GM12878 (cell line): ENCODE results near the gene AP4B1. TPM values are rescaled to one million over a fixed set of nuclear protein-coding genes. Genes with fewer than 3 reads are reported as not detected.

Source experiments
- EED ChIP-seq: sonication (generic); IDR thresholded peaks from 2 replicates; pipeline ENCODE4 v1.6.1; 2016; ENCODE audit warnings: antibody characterized with exemption, low read depth
- EGR1 ChIP-seq, 2 experiments: IDR thresholded peaks; 1 replicate in 1 of 2; 2 replicates in 1 of 2; pipeline ENCODE4 v1.6.1; 2011 to 2012; ENCODE audit warnings: low read depth in 2 of 2, low read length in 2 of 2, borderline replicate concordance in 1 of 2, mild to moderate bottlenecking in 1 of 2, moderate library complexity in 1 of 2
- EZH2 ChIP-seq: IDR thresholded peaks from 2 replicates; pipeline ENCODE4 v1.6.1; 2012; ENCODE audit warnings: low read depth, mild to moderate bottlenecking, control low read depth, inconsistent platforms, low read length, borderline replicate concordance; ENCODE audit not compliant: control insufficient read depth
- HDAC6 ChIP-seq: fragments of 200-600 bp; sonication (generic); IDR thresholded peaks from one replicate; pipeline ENCODE4 v1.8.0; 2017; ENCODE audit warnings: antibody characterized with exemption; ENCODE audit not compliant: unreplicated experiment
- MEF2A ChIP-seq: IDR thresholded peaks from 2 replicates; pipeline ENCODE4 v1.6.1; 2011; ENCODE audit warnings: low read depth, mild to moderate bottlenecking, low read length, moderate library complexity; ENCODE audit not compliant: insufficient read depth
- MTA2 ChIP-seq: fragments of 450-650 bp; IDR thresholded peaks from 2 replicates; pipeline ENCODE4 v1.6.1; 2016; ENCODE audit warnings: low read depth, mild to moderate bottlenecking, moderate library complexity
- MXI1 ChIP-seq: fragments of 150-350 bp; IDR thresholded peaks from 2 replicates; pipeline ENCODE4 v1.6.1; 2011; ENCODE audit warnings: low read depth, mild to moderate bottlenecking, inconsistent platforms, low read length, improper control_type of control experiment
- NFXL1 ChIP-seq: fragments of 450-650 bp; IDR thresholded peaks from 2 replicates; pipeline ENCODE4 v1.6.1; 2017; ENCODE audit warnings: antibody characterized with exemption, mild to moderate bottlenecking, borderline replicate concordance
- NR2F1 ChIP-seq: fragments of 450-650 bp; conservative IDR thresholded peaks from 2 replicates; pipeline ENCODE4 v1.6.1; 2017; ENCODE audit warnings: mild to moderate bottlenecking
- RFX5 ChIP-seq: IDR thresholded peaks from 2 replicates; pipeline ENCODE4 v1.6.1; 2011; ENCODE audit warnings: low read depth, low read length, improper control_type of control experiment
- SMAD1 ChIP-seq: fragments of 450-650 bp; IDR thresholded peaks from 2 replicates; pipeline ENCODE4 v1.6.1; 2018; ENCODE audit warnings: mild to moderate bottlenecking, low read depth; ENCODE audit not compliant: partially characterized antibody
- SREBF1 ChIP-seq: IDR thresholded peaks from 2 replicates; pipeline ENCODE4 v1.6.1; 2012; ENCODE audit warnings: mild to moderate bottlenecking, low read length
- SUPT20H ChIP-seq: IDR thresholded peaks from 2 replicates; pipeline ENCODE4 v1.6.1; 2011; ENCODE audit warnings: low read depth, mild to moderate bottlenecking, low read length, moderate library complexity, borderline replicate concordance; ENCODE audit not compliant: control insufficient read depth
- TAF1 ChIP-seq: IDR thresholded peaks from 2 replicates; pipeline ENCODE4 v1.6.1; 2011; ENCODE audit warnings: mild to moderate bottlenecking, low read depth, low read length, borderline replicate concordance
- YBX1 ChIP-seq: fragments of 450-650 bp; IDR thresholded peaks from 2 replicates; pipeline ENCODE4 v1.6.1; 2016; ENCODE audit warnings: antibody characterized with exemption
- ZNF217 ChIP-seq: fragments of 450-650 bp; IDR thresholded peaks from 2 replicates; pipeline ENCODE4 v1.6.1; 2017; ENCODE audit warnings: antibody characterized with exemption, mild to moderate bottlenecking
- ZNF24 ChIP-seq: fragments of 450-650 bp; IDR thresholded peaks from 2 replicates; pipeline ENCODE4 v1.6.1; 2017; ENCODE audit warnings: antibody characterized with exemption, mild to moderate bottlenecking
- polyA plus RNA-seq, 11 experiments: library from polyadenylated mRNA; depleted of rRNA in 4 of 11; unstranded in 6 of 11; stranded (reverse) in 5 of 11; fragments of >200 nt; fragmentation: Nextera tagmentation in 4 of 11; fragmentation: Illumina TruSeq in 1 of 11; extraction: Ambion mirVana in 4 of 11; extraction: Trizol in 1 of 11; gene quantifications; 1 replicate in 1 of 11; 2 replicates in 10 of 11; pipeline versions ENCODE4 v1.2.1 to v1.2.3, GENCODE V29; 2011 to 2016; ENCODE audit warnings: inconsistent platforms in 2 of 11, missing spikeins in 2 of 11, low read depth in 1 of 11
- total RNA-seq, 4 experiments: library from RNA; depleted of rRNA in 3 of 4; stranded (reverse); fragments of >200 nt in 3 of 4; fragmentation: Illumina TruSeq in 1 of 4; extraction: Trizol in 1 of 4; gene quantifications; 2 replicates each; pipeline versions ENCODE4 v1.2.1 to v1.2.3, GENCODE V29; 2013 to 2021
- TF ChIP-seq, protein P1 (sequence below): fragments of 450-650 bp; conservative IDR thresholded peaks from 2 replicates; pipeline ENCODE4 v1.6.1; 2017; ENCODE audit warnings: mild to moderate bottlenecking, moderate library complexity
- TF ChIP-seq, protein P2 (sequence below): fragments of 450-650 bp; IDR thresholded peaks from 2 replicates; pipeline ENCODE4 v1.6.1; 2016; ENCODE audit warnings: mild to moderate bottlenecking
- TF ChIP-seq, protein P3 (sequence below): IDR thresholded peaks from 2 replicates; pipeline ENCODE4 v1.6.1; 2011; ENCODE audit warnings: low read depth, mild to moderate bottlenecking, low read length, moderate library complexity, borderline replicate concordance; ENCODE audit errors: extremely low read depth
- TF ChIP-seq, protein P4 (sequence below): IDR thresholded peaks from 2 replicates; pipeline ENCODE4 v1.6.1; 2011; ENCODE audit warnings: borderline replicate concordance, low read depth, mild to moderate bottlenecking, moderate library complexity, low read length; ENCODE audit not compliant: insufficient read depth, poor library complexity, severe bottlenecking
- TF ChIP-seq, protein P5 (sequence below): fragments of 450-650 bp; formaldehyde crosslinking; IDR thresholded peaks from 2 replicates; pipeline ENCODE4 v1.4.0; 2020; ENCODE audit warnings: mild to moderate bottlenecking, moderate library complexity

AP4B1 gene
- total and polyA plus RNA-seq, 10 of the 15 experiments (the other 5 are each of a cell fraction or from before 2014, with no cell fraction given), result 27.2 to 61.0 (median 33.0) TPM

DNA sequence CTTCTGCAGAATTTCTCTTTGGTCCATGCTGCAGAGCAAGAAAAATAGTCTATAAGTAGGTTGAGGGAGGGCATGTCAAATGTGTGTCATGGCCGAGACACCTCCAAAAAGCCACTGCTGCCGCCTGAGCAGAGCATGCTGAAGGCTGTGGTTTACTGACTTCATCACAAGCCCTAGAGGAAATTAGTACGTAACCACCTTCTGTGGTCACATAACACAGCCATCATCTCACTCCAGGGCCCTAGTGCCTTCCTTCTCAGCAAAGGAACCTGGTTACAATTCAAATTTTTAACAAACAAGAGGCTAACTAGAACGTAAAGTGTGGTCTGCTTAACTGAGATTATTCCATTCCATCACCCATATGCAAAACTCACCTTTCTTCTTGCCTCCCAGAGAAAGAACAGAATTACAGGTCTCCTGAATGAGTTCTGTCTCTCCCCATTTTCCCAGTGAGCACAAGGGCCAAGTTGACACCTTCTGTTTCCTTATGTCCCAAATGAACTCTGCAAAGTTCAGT lies 32.9 kb downstream of the AP4B1 start, which contains the start of gene PTPN22 (continued):
- no peak for TF ChIP-seq SUPT20H
- TF ChIP-seq HDAC6, result no peak
- TF ChIP-seq, protein P1, sequence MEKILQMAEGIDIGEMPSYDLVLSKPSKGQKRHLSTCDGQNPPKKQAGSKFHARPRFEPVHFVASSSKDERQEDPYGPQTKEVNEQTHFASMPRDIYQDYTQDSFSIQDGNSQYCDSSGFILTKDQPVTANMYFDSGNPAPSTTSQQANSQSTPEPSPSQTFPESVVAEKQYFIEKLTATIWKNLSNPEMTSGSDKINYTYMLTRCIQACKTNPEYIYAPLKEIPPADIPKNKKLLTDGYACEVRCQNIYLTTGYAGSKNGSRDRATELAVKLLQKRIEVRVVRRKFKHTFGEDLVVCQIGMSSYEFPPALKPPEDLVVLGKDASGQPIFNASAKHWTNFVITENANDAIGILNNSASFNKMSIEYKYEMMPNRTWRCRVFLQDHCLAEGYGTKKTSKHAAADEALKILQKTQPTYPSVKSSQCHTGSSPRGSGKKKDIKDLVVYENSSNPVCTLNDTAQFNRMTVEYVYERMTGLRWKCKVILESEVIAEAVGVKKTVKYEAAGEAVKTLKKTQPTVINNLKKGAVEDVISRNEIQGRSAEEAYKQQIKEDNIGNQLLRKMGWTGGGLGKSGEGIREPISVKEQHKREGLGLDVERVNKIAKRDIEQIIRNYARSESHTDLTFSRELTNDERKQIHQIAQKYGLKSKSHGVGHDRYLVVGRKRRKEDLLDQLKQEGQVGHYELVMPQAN, result peak; percentile 14; the same call in 1 of the 2 replicates
- TF ChIP-seq NFXL1, result no peak
- TF ChIP-seq SREBF1, result no peak
- TF ChIP-seq MXI1, result peak; percentile 90; the same call in 1 of the 2 replicates
- peak; percentile 58 for TF ChIP-seq EED
- TF ChIP-seq MTA2, result peak; percentile 82
- TF ChIP-seq NR2F1, result 0 out of 2 replicates have a peak, but pooled peaks have one; percentile 19
- peak; percentile 55; the same call in 1 of the 2 replicates for TF ChIP-seq ZNF24
- TF ChIP-seq TAF1, result peak; percentile 89
- TF ChIP-seq, protein P2, sequence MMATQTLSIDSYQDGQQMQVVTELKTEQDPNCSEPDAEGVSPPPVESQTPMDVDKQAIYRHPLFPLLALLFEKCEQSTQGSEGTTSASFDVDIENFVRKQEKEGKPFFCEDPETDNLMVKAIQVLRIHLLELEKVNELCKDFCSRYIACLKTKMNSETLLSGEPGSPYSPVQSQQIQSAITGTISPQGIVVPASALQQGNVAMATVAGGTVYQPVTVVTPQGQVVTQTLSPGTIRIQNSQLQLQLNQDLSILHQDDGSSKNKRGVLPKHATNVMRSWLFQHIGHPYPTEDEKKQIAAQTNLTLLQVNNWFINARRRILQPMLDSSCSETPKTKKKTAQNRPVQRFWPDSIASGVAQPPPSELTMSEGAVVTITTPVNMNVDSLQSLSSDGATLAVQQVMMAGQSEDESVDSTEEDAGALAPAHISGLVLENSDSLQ, result peak; percentile 58
- no peak for TF ChIP-seq ZNF217
- no peak for TF ChIP-seq EZH2
- peak; percentile 65 for TF ChIP-seq SMAD1
- TF ChIP-seq, protein P3, sequence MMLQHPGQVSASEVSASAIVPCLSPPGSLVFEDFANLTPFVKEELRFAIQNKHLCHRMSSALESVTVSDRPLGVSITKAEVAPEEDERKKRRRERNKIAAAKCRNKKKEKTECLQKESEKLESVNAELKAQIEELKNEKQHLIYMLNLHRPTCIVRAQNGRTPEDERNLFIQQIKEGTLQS, result no peak
- peak; percentile 73; the same call in 1 of the 2 replicates for TF ChIP-seq MEF2A
- TF ChIP-seq EGR1 (IDR thresholded peaks at IDR 0.05; ENCODE audit: borderline replicate concordance in 1 of 2, low read depth in 2 of 2, low read length in 2 of 2), result 0 out of 3 replicates have a peak, but pooled peaks of 1 of the 2 experiments have one; percentile 20
- TF ChIP-seq, protein P4, sequence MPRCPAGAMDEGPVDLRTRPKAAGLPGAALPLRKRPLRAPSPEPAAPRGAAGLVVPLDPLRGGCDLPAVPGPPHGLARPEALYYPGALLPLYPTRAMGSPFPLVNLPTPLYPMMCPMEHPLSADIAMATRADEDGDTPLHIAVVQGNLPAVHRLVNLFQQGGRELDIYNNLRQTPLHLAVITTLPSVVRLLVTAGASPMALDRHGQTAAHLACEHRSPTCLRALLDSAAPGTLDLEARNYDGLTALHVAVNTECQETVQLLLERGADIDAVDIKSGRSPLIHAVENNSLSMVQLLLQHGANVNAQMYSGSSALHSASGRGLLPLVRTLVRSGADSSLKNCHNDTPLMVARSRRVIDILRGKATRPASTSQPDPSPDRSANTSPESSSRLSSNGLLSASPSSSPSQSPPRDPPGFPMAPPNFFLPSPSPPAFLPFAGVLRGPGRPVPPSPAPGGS, result no peak
- TF ChIP-seq, protein P5, sequence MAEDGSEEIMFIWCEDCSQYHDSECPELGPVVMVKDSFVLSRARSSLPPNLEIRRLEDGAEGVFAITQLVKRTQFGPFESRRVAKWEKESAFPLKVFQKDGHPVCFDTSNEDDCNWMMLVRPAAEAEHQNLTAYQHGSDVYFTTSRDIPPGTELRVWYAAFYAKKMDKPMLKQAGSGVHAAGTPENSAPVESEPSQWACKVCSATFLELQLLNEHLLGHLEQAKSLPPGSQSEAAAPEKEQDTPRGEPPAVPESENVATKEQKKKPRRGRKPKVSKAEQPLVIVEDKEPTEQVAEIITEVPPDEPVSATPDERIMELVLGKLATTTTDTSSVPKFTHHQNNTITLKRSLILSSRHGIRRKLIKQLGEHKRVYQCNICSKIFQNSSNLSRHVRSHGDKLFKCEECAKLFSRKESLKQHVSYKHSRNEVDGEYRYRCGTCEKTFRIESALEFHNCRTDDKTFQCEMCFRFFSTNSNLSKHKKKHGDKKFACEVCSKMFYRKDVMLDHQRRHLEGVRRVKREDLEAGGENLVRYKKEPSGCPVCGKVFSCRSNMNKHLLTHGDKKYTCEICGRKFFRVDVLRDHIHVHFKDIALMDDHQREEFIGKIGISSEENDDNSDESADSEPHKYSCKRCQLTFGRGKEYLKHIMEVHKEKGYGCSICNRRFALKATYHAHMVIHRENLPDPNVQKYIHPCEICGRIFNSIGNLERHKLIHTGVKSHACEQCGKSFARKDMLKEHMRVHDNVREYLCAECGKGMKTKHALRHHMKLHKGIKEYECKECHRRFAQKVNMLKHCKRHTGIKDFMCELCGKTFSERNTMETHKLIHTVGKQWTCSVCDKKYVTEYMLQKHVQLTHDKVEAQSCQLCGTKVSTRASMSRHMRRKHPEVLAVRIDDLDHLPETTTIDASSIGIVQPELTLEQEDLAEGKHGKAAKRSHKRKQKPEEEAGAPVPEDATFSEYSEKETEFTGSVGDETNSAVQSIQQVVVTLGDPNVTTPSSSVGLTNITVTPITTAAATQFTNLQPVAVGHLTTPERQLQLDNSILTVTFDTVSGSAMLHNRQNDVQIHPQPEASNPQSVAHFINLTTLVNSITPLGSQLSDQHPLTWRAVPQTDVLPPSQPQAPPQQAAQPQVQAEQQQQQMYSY, result no peak
- no peak for TF ChIP-seq YBX1
- TF ChIP-seq RFX5, result no peak
